Sigmoid colon (tissue), 4 donors: ENCODE data around the gene GUK1.

ENCODE experiments used
- CTCF ChIP-seq, 4 experiments: fragments of 450-650 bp in 3 of 4; fragments of 200-600 bp in 1 of 4; IDR thresholded peaks; one replicate each; pipeline ENCODE4 v1.5.1; 2016 to 2019; ENCODE audit warnings: antibody characterized with exemption in 4 of 4, mild to moderate bottlenecking in 3 of 4, moderate library complexity in 2 of 4
- POLR2A ChIP-seq, 2 donors: fragments of 450-650 bp; IDR thresholded peaks; one replicate each; pipeline ENCODE4 v1.6.1; 2016; ENCODE audit warnings: antibody characterized with exemption in 2 of 2, mild to moderate bottlenecking in 2 of 2, moderate library complexity in 2 of 2
- POLR2AphosphoS5 ChIP-seq, 4 donors: sonication (generic); formaldehyde crosslinking; IDR thresholded peaks; one replicate each; pipeline ENCODE4 v1.6.1; 2017; ENCODE audit warnings: antibody characterized with exemption in 4 of 4

DNA sequence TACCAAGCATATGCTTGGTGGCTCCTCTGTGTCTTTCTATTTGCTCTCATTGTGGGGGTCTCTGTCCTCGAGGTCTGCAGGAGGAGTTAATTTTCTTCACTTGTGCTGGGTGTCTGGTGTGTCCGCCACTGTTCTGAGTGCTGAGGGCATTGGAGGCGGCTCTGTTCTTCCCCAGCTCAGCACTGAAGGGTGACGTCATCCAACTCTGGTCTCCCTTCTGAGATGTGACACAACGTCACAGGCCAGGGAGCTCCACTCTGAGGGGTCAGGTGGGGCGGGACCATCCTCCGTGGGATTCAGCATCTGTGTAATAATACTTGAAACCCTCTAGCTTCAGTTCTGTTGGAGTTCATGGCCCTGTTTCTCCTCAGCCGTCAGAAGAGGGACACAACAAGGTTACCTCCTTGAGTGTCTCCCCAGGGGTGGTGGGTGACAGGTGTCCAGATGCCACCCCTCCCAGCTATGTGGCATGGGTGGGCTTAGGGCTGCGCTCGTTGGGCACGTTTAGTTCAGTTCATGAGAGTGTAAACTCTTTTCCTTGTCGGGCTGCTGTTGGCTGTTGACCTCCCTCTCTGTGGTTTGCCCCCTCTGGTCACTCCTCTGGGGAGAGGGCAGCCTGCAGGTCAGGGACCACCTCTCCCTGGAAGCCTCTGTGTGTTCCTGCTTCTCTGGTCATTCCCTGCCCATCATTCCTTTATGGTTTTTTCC is 28.6 kb downstream of the GUK1 start:
- TF ChIP-seq POLR2A (IDR thresholded peaks at IDR 0.05) (no peak), POLR2AphosphoS5 (IDR thresholded peaks at IDR 0.05) (no peak), CTCF (IDR thresholded peaks at IDR 0.05) (no peak)
